HL-60/S4 treated with retinoic acid at 250 ng/mL for 4 days and 3 days (cell line): ENCODE data around the gene CACNA1A.
"Not testable (repeated sequence)": the region's sequence is repeated elsewhere in the genome, so short reads cannot be mapped to it uniquely, and the experiment has no call there.

Experiments
- in situ Hi-C: fragments of 300-500 bp; cut with MboI; formaldehyde crosslinking; loops from 2 replicates; pipeline ENCODE4 v1.7.0; 2022; ENCODE audit warnings: low sequenced_read_pairs

The CACNA1A gene

DNA sequence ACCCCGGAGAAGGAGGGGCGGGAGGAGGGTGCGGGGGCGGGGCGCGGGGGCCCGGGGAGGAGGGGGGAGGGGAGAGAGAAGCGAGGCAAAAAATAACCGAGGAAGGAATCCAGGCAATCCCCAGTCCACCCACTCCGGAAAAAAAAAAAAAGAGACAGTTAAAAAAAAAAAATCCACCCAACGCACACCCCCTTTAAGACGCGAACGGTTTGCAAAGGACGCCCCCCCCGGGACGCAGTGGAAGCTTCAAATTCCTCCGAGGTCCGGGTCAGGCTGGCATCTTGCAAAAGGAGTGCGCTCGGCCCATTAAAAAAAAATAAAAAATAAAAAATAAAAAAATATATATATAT lies at the start of gene CACNA1A:
Gene CACNA1A, minus strand, starts transcription at position 9 of the 350 bp plus-strand sequence. CDS start 255 bp downstream, outside the sequence.
- in situ Hi-C loops = no loop called here

- in situ Hi-C loops = no loop called here
Measured at GRCh38 chr19:13554506-13555240, 48.4 kb upstream of the CACNA1A start.

DNA sequence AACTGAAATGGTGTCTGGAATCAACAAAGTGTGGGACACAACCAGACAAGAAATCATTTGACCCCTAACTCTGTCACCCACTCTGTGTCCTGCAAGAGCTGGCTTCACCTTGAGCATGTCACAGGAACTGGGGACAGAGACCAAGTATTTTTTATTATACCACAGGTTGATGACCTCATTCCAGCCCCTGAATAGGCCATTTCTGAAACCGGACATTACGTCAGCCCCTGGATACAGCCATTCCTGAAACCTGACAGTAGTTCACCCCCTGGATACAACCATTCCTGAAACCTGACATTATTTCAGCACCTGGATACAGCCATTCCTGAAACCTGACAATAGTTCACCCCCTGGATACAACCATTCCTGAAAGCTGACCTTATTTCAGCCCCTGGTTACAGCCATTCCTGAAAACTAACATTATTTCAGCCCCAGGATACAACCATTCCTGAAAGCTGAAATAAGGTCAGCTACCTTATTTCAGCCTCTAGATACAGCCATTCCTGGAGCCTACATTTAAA lies 47.7 kb upstream of the CACNA1A start:
- in situ Hi-C loops = no loop called here

DNA sequence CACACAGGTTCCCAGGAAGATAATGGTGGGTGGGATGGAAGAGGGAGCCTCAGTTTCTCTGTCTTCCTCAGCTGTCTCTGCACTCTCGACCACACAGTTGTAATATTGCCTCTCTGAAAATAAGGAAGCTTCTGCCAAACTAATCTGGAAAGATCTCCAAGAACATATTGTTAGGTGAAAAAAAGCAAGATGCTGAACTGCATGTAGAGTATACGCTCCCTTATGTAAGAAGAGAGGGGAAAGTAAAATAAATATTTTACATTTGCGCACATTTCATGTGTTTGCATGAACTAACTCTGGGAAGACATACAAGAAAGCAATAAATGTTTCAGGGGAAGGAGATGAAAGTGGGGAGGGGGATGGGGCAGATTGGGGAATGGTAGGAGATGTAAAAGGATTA lies 41.9 kb upstream of the CACNA1A start:
- in situ Hi-C loops = no loop called here

DNA sequence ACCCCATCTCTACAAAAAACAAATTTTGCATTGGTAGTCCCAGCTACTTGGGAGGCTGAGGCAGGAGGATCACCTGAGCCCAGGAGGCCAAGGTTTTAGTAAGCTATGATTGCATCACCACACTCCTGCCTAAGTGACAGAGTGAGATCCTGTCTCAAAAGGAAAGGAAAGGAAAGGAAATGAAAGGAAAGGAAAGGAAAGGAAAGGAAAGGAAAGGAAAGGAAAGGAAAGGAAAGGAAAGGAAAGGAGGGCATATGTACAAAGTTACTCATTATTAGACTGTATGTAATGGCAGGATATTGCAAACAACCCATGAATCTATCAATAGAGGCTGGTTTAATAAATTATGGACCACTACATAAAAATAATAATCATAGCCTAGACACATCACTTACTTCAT lies 40.8 kb upstream of the CACNA1A start:
- in situ Hi-C loops = no loop called here

- in situ Hi-C loops = no loop called here
Measured at GRCh38 chr19:13544423-13544822, 38.1 kb upstream of the CACNA1A start.

DNA sequence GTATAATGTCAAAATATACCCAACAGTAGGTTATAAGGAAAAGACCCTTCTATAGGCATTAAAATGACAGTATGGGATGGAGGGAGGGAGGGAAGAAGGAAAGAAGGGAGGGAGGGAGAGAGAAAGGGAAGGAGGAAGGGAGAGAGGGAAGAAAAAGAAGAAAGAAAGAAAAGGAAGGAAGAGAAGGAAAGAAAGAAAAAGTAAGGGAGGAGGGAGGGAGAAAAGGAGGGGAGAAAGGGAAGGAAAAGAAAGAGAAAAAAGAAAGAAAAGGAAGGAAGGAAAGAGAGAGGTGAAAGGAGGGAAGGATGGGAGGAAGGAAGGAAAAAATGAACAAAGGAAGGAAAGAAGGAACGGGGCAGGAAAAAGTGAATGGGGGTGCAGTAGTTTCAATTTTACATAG lies 35.3 kb upstream of the CACNA1A start:
- in situ Hi-C loops = no loop called here

DNA sequence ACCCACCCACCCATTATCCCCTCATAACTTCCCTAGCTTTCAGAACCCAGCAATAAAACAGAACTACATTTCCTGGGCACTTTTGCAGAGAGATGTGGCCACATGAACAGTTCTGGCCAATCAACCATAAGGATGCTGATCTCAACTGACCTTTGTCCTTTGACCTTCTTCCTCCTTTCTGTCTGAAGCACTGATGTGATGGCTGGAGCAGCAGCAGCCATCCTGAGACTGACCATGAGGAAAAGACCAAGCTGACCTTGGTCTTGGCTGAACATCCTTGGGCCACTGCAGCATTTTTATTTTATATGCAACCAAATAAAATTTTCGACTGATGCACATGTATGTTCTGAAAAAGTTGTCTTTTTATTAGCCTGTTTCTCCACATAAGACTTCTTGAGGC lies 33.1 kb upstream of the CACNA1A start:
- in situ Hi-C loops = no loop called here

GRCh38 chr19:13538601-13539253 lies 32.4 kb upstream of the CACNA1A start:
- in situ Hi-C loops = no loop called here

- in situ Hi-C loops = no loop called here
Measured at GRCh38 chr19:13537454-13537853, 31.2 kb upstream of the CACNA1A start.

DNA sequence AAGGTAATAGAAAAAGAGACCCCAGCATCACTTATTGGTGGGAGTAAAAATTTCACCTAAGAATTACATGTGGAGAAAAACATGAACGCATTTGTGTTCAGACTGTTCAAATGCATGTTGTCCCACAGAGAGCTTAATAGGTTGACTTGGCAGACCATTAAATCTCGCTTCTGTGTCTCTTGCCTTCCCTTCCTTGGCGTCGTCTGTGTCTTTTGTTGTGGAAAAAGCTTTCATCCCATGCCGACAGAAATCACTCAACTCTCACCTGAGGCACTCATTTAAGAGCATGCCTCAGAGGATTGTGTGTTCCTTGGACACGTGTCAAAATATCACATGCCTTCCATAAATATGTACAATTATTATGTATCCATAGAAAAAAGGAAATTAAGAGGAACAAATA lies 24.4 kb upstream of the CACNA1A start:
- in situ Hi-C loops = no loop called here

- in situ Hi-C loops = not testable (repeated sequence)
Measured at GRCh38 chr19:13529721-13530120, 23.4 kb upstream of the CACNA1A start.

GRCh38 chr19:13526552-13526951 lies 20.3 kb upstream of the CACNA1A start:
- in situ Hi-C loops = no loop called here

GRCh38 chr19:13521066-13521465 lies 14.8 kb upstream of the CACNA1A start:
- in situ Hi-C loops = no loop called here

GRCh38 chr19:13511947-13512346 lies 5.7 kb upstream of the CACNA1A start:
- in situ Hi-C loops = no loop called here

- in situ Hi-C loops = no loop called here
Measured at GRCh38 chr19:13507053-13507611, 853 bp upstream of the CACNA1A start.

DNA sequence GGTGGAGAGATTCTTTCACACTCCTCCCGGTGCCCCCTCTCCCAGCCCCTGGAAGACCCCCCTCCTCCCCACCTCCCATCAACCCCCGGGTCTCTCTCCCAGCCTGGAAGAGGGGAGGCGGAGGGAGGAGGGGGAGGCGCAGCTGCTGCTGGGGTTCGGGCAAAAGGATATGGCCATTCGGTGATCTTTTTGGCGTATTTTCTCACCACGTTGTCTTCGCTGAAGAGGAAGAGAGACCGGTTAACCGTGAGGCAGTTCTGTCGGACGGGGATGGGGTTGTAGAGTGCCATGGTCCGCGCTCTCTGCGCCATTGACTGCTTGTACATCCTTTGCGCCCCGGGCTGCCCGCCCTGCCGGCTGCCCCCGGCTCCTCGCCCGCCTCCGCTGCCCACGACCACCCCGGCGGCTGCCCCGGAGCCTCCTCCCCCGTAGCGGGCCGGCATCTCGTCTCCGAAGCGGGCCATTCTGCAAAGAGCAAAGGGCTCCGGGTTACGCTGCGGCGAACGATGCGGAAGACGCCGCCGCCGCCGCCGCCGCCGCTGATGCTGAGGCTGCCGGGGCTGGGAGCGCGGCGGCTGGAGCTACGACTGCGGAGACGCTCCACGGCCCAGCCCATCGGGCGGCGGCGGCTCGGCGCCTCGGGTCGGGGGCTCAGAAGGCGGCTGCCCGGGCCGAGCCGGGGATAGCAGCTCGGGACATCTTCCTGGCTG lies 363 bp downstream of the CACNA1A start:
- in situ Hi-C loops = no loop called here

DNA sequence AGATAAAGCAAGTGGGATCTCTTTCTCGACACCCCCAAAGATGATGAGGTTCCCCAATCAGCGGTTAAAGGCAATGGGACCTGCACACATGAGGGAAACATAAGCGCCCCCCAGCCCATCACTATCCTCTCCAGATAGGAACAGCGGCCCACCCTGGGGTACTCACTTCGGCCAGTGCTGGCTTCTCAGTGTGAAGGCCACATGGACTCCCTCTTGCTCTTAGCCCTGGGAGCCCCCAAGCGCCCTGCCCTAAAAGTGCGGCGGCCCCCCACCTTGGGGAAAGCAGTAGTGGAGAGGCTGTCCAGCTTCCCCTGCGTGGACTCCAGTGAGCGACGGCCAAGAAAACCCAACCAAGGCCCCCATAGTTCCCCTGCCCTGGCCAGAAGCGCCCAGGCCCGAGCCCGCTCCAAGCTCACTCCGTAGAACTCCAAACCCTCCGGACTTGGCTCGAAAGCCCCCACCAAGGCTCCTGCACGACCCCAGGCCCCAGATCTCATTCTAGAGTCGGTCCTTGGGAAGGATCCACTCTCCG lies 1.0 kb downstream of the CACNA1A start:
- in situ Hi-C loops = no loop called here

DNA sequence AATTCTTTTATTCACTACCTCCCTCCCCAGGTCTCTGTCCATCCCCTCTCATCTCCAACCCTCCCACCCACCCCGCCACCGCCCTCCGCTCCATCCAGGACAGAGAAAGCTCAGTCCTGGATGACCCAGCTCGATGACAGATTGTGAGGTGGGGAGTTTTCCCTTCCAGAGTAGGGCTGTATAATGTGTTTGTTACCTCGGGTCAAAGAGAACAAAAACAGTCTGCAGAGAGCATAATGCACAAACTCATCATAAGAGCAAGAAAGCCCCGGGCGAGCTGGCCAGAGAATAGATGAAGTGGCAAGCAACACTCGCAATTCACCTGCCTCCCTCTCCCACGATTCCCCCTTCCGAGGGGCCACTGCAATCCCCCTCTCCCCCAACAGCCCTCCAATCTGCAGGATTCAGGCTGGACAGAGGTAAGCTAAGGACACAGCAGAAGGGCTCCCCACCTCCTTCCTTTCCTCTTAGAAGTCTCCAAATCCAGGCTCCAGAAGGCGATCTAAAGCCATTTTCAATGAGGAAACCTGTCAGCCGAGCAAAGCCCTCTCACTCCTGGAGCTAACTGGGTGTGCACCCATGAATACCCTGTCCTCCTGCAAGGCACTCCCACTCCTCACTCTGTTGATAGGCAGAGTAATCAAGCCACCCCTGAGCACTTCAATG lies 2.6 kb downstream of the CACNA1A start:
- in situ Hi-C loops = no loop called here

GRCh38 chr19:13502231-13502630 lies 4.0 kb downstream of the CACNA1A start:
- in situ Hi-C loops = no loop called here

DNA sequence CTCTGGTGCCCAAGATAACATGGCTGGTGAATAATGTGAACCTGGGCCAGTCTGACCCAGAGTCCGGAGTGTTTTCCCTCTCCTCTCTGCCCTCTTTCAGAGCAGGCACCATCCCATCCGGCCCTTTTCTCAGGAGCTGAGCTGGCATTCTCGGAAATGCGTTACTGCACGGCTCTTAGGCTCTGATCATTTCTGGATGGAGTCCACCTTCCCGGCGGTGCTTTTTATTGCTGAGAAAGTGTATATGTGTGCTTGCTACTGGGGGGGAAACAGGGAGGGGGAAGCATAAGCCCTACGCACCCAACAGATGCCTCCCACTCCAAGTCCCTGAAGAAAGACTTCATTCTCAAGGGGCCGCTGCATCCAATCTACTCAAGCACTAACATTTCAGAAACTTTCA lies 6.6 kb downstream of the CACNA1A start:
- in situ Hi-C loops = no loop called here
